SK-N-SH treated with all-trans-retinoic acid at 6 μM for 48 hours (cell line): ENCODE results near the gene THOP1.

Source experiments
- BACH2 ChIP-seq: fragments of 250-450 bp; sonication (Bioruptor Pico); IDR thresholded peaks from 2 replicates; pipeline ENCODE4 v1.9.0; 2021; ENCODE audit warnings: mild to moderate bottlenecking, borderline replicate concordance
- CREB5 ChIP-seq: fragments of 250-450 bp; sonication (Bioruptor Pico); IDR thresholded peaks from 2 replicates; pipeline ENCODE4 v1.5.1; 2020; ENCODE audit warnings: low read depth, mild to moderate bottlenecking, moderate library complexity
- CSDC2 ChIP-seq: fragments of 250-450 bp; sonication (Bioruptor Pico); IDR thresholded peaks from 2 replicates; pipeline ENCODE4 v1.5.0; 2020; ENCODE audit warnings: mild to moderate bottlenecking, moderate library complexity
- CSRNP3 ChIP-seq: fragments of 250-450 bp; sonication (Bioruptor Pico); IDR thresholded peaks from 2 replicates; pipeline ENCODE4 v1.5.1; 2021; ENCODE audit warnings: mild to moderate bottlenecking, moderate library complexity
- OSR1 ChIP-seq: fragments of 250-450 bp; sonication (Bioruptor Pico); IDR thresholded peaks from 2 replicates; pipeline ENCODE4 v1.8.0; 2022; ENCODE audit warnings: moderate library complexity, mild to moderate bottlenecking, inconsistent platforms
- PATZ1 ChIP-seq: fragments of 250-450 bp; sonication (Bioruptor Pico); IDR thresholded peaks from 2 replicates; pipeline ENCODE4 v1.8.0; 2020; ENCODE audit warnings: mild to moderate bottlenecking, moderate library complexity, borderline replicate concordance
- POU6F1 ChIP-seq: fragments of 250-450 bp; sonication (Bioruptor Pico); IDR thresholded peaks from 2 replicates; pipeline ENCODE4 v1.8.0; 2021; ENCODE audit warnings: low read depth, mild to moderate bottlenecking, moderate library complexity, borderline replicate concordance
- PPARA ChIP-seq: fragments of 250-450 bp; sonication (Bioruptor Pico); IDR thresholded peaks from 2 replicates; pipeline ENCODE4 v1.5.0; 2020; ENCODE audit warnings: mild to moderate bottlenecking, borderline replicate concordance
- ZC3H10 ChIP-seq: fragments of 250-450 bp; sonication (Bioruptor Pico); IDR thresholded peaks from 2 replicates; pipeline ENCODE4 v1.5.1; 2021; ENCODE audit warnings: mild to moderate bottlenecking, moderate library complexity
- ZFP3 ChIP-seq: fragments of 250-450 bp; sonication (Bioruptor Pico); IDR thresholded peaks from 2 replicates; pipeline ENCODE4 v1.5.0; 2020; ENCODE audit warnings: mild to moderate bottlenecking, moderate library complexity
- ZFP30 ChIP-seq: fragments of 450-650 bp; formaldehyde crosslinking; IDR thresholded peaks from 2 replicates; pipeline ENCODE4 v1.5.0; 2022; ENCODE audit warnings: mild to moderate bottlenecking, moderate library complexity
- ZNF565 ChIP-seq: fragments of 450-650 bp; formaldehyde crosslinking; conservative IDR thresholded peaks from 2 replicates; pipeline ENCODE4 v1.5.0; 2020; ENCODE audit warnings: low read depth, mild to moderate bottlenecking, moderate library complexity
- ZNF70 ChIP-seq: fragments of 450-650 bp; formaldehyde crosslinking; IDR thresholded peaks from 2 replicates; pipeline ENCODE4 v1.5.0; 2020; ENCODE audit warnings: mild to moderate bottlenecking, moderate library complexity
- ZNF8 ChIP-seq: fragments of 450-650 bp; formaldehyde crosslinking; IDR thresholded peaks from 2 replicates; pipeline ENCODE4 v1.5.0; 2020; ENCODE audit warnings: mild to moderate bottlenecking, moderate library complexity

GRCh38 chr19:2759362-2759761 is 25.9 kb upstream of the THOP1 start:
- TF ChIP-seq ZFP30 (CRISPR knock-in tag) (no peak), PATZ1 (CRISPR knock-in tag) (no peak), ZNF565 (CRISPR knock-in tag) (no peak), CREB5 (CRISPR knock-in tag) (no peak), PPARA (CRISPR knock-in tag) (no peak), ZFP3 (no peak), CSRNP3 (CRISPR knock-in tag) (no peak), OSR1 (CRISPR knock-in tag) (no peak), CSDC2 (CRISPR knock-in tag) (no peak), ZNF8 (CRISPR knock-in tag) (no peak), BACH2 (CRISPR knock-in tag) (no peak), POU6F1 (CRISPR knock-in tag) (no peak), ZNF70 (no peak), ZC3H10 (CRISPR knock-in tag) (no peak)
